Calu3 (cell line): ENCODE results near the gene TMCC1. TPM values are rescaled to one million over a fixed set of nuclear protein-coding genes. Genes with fewer than 3 reads are reported as not detected.

ENCODE experiments used
- BruUV-seq: library from RNA; stranded (reverse); fragments of 400-500 nt; replicated peaks from 2 replicates; lab custom pipeline; 2021; lab: Mats Ljungman, UMichigan
- CTCF ChIA-PET: fragments of 300-600 bp; sonication (Branson Sonifier 250); formaldehyde crosslinking; loops from one replicate; lab custom pipeline; 2022; ENCODE audit warnings: antibody characterized with exemption; lab: Charles Lee
- DNase-seq: peaks from one replicate; pipeline ENCODE4 v3.0.0; 2022
- H3K27ac Mint-ChIP-seq: one replicate; pipeline ENCODE4 v1.8.0; 2022; ENCODE audit warnings: mixed read lengths; ENCODE audit not compliant: unreplicated experiment
- H3K27me3 Mint-ChIP-seq: one replicate; pipeline ENCODE4 v1.8.0; 2022; ENCODE audit warnings: mixed read lengths; ENCODE audit not compliant: unreplicated experiment
- H3K36me3 Mint-ChIP-seq: one replicate; pipeline ENCODE4 v1.8.0; 2022; ENCODE audit warnings: mild to moderate bottlenecking, moderate library complexity, mixed read lengths; ENCODE audit not compliant: insufficient read depth, unreplicated experiment
- H3K4me1 Mint-ChIP-seq: one replicate; pipeline ENCODE4 v1.8.0; 2022; ENCODE audit warnings: mild to moderate bottlenecking, low read depth, mixed read lengths; ENCODE audit not compliant: unreplicated experiment
- H3K4me3 Mint-ChIP-seq: one replicate; pipeline ENCODE4 v1.8.0; 2022; ENCODE audit warnings: mild to moderate bottlenecking, low read depth, moderate library complexity, mixed read lengths; ENCODE audit not compliant: unreplicated experiment
- H3K9me3 Mint-ChIP-seq: one replicate; pipeline ENCODE4 v1.8.0; 2022; ENCODE audit warnings: low read depth, mixed read lengths; ENCODE audit not compliant: unreplicated experiment
- intact Hi-C: fragments of 100-400 bp; cut with micrococcal nuclease; formaldehyde crosslinking; loops from one replicate; pipeline ENCODE4 v1.10.0; 2022; ENCODE audit not compliant: unreplicated experiment
- total RNA-seq: library from RNA; stranded (reverse); gene quantifications from 2 replicates; pipeline ENCODE4 v1.2.3, GENCODE V29; 2022
- TF ChIP-seq, protein P1 (sequence below): fragments of 200-600 bp; IDR thresholded peaks from one replicate; pipeline ENCODE4 v1.8.0; 2022; ENCODE audit warnings: antibody characterized with exemption; ENCODE audit not compliant: unreplicated experiment

TMCC1 gene
- total RNA-seq, 1 experiment from 2014 or later, result 57.2 TPM

- TF ChIP-seq, protein P1, sequence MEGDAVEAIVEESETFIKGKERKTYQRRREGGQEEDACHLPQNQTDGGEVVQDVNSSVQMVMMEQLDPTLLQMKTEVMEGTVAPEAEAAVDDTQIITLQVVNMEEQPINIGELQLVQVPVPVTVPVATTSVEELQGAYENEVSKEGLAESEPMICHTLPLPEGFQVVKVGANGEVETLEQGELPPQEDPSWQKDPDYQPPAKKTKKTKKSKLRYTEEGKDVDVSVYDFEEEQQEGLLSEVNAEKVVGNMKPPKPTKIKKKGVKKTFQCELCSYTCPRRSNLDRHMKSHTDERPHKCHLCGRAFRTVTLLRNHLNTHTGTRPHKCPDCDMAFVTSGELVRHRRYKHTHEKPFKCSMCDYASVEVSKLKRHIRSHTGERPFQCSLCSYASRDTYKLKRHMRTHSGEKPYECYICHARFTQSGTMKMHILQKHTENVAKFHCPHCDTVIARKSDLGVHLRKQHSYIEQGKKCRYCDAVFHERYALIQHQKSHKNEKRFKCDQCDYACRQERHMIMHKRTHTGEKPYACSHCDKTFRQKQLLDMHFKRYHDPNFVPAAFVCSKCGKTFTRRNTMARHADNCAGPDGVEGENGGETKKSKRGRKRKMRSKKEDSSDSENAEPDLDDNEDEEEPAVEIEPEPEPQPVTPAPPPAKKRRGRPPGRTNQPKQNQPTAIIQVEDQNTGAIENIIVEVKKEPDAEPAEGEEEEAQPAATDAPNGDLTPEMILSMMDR, result no peak
- CTCF ChIA-PET, result no interaction called here
- Mint-ChIP-seq H3K27me3 (no peaks in the 10 kb centered on the region), H3K9me3 (peaks cover 3% of the 10 kb centered on the region), H3K36me3 (peaks cover 5% of the 10 kb centered on the region), H3K4me1 (peaks cover 9% of the 10 kb centered on the region), H3K27ac (no peak overlapping the region), H3K4me3 (no peak overlapping the region)
- BruUV-seq, result no TSS peak
- intact Hi-C loops, result no loop called here
- no peak for DNase-seq
These were observed 145.5 kb downstream of the TMCC1 start for GRCh38 chr3:129747992-129748391.

DNA sequence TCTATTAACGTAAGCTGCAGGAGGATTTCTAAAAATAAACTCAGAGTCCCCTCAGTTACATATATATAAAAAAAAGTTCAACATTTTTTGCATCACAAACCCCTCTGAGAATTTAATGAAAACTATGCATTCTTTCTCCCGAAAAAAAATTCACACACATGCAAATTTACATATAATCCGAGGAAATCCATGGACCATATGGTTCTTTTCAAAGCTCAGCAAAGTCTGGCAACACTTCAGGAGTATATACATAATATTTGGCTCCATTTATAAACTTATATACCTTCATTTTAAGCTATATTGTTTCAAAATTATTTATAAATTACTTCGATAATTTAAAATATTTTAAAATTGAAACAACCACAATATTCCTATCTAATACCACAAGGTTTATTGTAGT, 146.4 kb downstream of the TMCC1 start:
- CTCF ChIA-PET, result no interaction called here
- no peak overlapping the region for H3K4me3 Mint-ChIP-seq
- no TSS peak for BruUV-seq

DNA sequence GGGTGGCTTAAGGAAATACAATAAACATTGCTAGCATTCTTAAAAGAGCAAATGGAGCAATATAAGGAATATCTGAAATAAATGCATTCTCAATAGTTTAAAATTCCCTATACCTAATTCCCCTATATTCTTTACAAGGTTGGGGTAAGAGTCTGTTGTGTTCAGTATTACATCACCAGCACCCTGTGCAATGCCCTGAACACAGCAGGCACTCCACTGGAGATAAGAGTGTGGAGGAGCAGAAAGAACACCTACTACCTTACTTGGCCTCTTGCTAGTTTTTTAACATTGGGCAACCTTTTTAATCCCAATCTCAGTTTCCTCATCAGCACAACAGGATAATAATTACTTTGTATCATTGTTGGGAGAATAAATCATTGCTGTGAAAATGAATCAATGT, 146.9 kb downstream of the TMCC1 start:
- H3K4me1 Mint-ChIP-seq, result peaks cover 9% of the 10 kb centered on the region
- no peaks in the 10 kb centered on the region for H3K9me3 Mint-ChIP-seq
- H3K27me3 Mint-ChIP-seq, result no peaks in the 10 kb centered on the region
- peaks cover 5% of the 10 kb centered on the region for H3K36me3 Mint-ChIP-seq
- no peak for DNase-seq
- CTCF ChIA-PET, result no interaction called here
- intact Hi-C loops, result no loop called here
- no peak overlapping the region for H3K4me3 Mint-ChIP-seq
- H3K27ac Mint-ChIP-seq, result no peak overlapping the region
- BruUV-seq, result no TSS peak
- TF ChIP-seq, protein P1, result no peak

More for the DNA sequence above, 146.4 kb downstream of the TMCC1 start:
- H3K36me3 Mint-ChIP-seq, result peaks cover 5% of the 10 kb centered on the region
- TF ChIP-seq, protein P1, result no peak
- intact Hi-C loops, result no loop called here
- H3K27ac Mint-ChIP-seq, result no peak overlapping the region
- no peak for DNase-seq
- H3K27me3 Mint-ChIP-seq, result no peaks in the 10 kb centered on the region
- no peaks in the 10 kb centered on the region for H3K9me3 Mint-ChIP-seq
- H3K4me1 Mint-ChIP-seq, result peaks cover 9% of the 10 kb centered on the region

DNA sequence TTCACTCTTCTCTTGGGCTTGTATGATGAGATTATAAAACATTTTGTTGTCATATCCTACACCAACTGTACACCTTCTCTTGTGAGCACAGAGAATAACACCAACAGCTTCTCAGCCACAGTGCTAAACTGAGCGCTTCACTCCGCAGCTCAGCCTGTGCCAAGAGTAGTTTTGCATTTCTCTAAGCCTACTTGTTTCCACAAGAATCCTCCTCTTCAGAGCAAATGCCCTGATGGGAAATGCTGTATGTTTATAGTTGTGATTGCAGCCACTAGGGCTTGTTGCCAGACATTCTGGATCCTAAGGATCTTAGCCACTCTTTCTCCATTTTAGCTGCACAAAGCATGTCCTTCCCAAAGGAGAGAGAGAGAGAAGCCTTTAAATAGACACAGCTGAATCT, 148.3 kb downstream of the TMCC1 start:
- no peak for DNase-seq
- BruUV-seq, result no TSS peak
- intact Hi-C loops, result no loop called here
- TF ChIP-seq, protein P1, result no peak
- H3K27ac Mint-ChIP-seq, result no peak overlapping the region
- peaks cover 12% of the 10 kb centered on the region for H3K4me1 Mint-ChIP-seq
- CTCF ChIA-PET, result interaction anchor here (0.5 to 0.6 kb wide), 2 partner anchors 67 to 157 kb away, joined by 3 to 4 read pairs; no protein-coding TSS in a partner anchor
- H3K36me3 Mint-ChIP-seq, result peaks cover 5% of the 10 kb centered on the region
- no peaks in the 10 kb centered on the region for H3K9me3 Mint-ChIP-seq
- no peaks in the 10 kb centered on the region for H3K27me3 Mint-ChIP-seq
- no peak overlapping the region for H3K4me3 Mint-ChIP-seq
